Caco-2 (cell line): ENCODE results near the gene CBFB. TPM values are rescaled to one million over a fixed set of nuclear protein-coding genes. Genes with fewer than 3 reads are reported as not detected.

Experiments used
- BruUV-seq: library from RNA; stranded (reverse); fragments of 400-500 nt; replicated peaks from 2 replicates; lab custom pipeline; 2021; lab: Mats Ljungman, UMichigan
- CTCF ChIA-PET: fragments of 300-600 bp; sonication (Branson Sonifier 250); formaldehyde crosslinking; loops from one replicate; lab custom pipeline; 2022; ENCODE audit warnings: antibody characterized with exemption; lab: Charles Lee
- POLR2A ChIA-PET: fragments of 300-600 bp; sonication (Branson Sonifier 250); formaldehyde crosslinking; loops from one replicate; lab custom pipeline; 2022; ENCODE audit warnings: antibody characterized with exemption; lab: Charles Lee
- DNase-seq, 2 experiments: peaks; one replicate each; pipeline versions ENCODE4 v3.0.0 to v3.0.0-alpha.2; 2020 to 2022
- H3K27me3 ChIP-seq: replicated peaks from 2 replicates; pipeline ENCODE4 v1.6.0; 2011; ENCODE audit warnings: low read length; ENCODE audit not compliant: control insufficient read depth, insufficient read depth
- H3K36me3 ChIP-seq: 2 replicates; pipeline ENCODE4 v1.5.1; 2011; ENCODE audit warnings: low read length; ENCODE audit not compliant: control insufficient read depth, insufficient read depth
- H3K4me1 ChIP-seq: fragments of 250-450 bp; sonication (Bioruptor Pico); 2 replicates; pipeline ENCODE4 v1.5.1; 2020; ENCODE audit warnings: mild to moderate bottlenecking
- H3K4me3 ChIP-seq: 2 replicates; pipeline ENCODE4 v1.5.1; 2011; ENCODE audit warnings: low read depth, mild to moderate bottlenecking, control low read depth, low read length
- H3K9me3 ChIP-seq: fragments of 250-450 bp; sonication (Bioruptor Pico); 2 replicates; pipeline ENCODE4 v1.5.1; 2020; ENCODE audit warnings: mild to moderate bottlenecking, moderate library complexity
- H3K27ac Mint-ChIP-seq: one replicate; pipeline ENCODE4 v1.8.0; 2022; ENCODE audit warnings: mixed read lengths; ENCODE audit not compliant: unreplicated experiment
- H3K27me3 Mint-ChIP-seq: one replicate; pipeline ENCODE4 v1.8.0; 2022; ENCODE audit warnings: mixed read lengths; ENCODE audit not compliant: insufficient read depth, unreplicated experiment
- H3K36me3 Mint-ChIP-seq: one replicate; pipeline ENCODE4 v1.8.0; 2022; ENCODE audit warnings: mild to moderate bottlenecking, mixed read lengths; ENCODE audit not compliant: insufficient read depth, unreplicated experiment
- H3K4me1 Mint-ChIP-seq: one replicate; pipeline ENCODE4 v1.8.0; 2022; ENCODE audit warnings: low read depth, mixed read lengths; ENCODE audit not compliant: unreplicated experiment
- H3K4me3 Mint-ChIP-seq: one replicate; pipeline ENCODE4 v1.8.0; 2022; ENCODE audit warnings: mild to moderate bottlenecking, moderate library complexity, mixed read lengths; ENCODE audit not compliant: unreplicated experiment
- H3K9me3 Mint-ChIP-seq: one replicate; pipeline ENCODE4 v1.8.0; 2022; ENCODE audit warnings: mixed read lengths; ENCODE audit not compliant: unreplicated experiment
- CTCF ChIP-seq, 2 experiments: fragments of 200-600 bp in 1 of 2; IDR thresholded peaks; 1 replicate in 1 of 2; 2 replicates in 1 of 2; pipeline versions ENCODE4 v1.5.1 to v1.8.0; 2011 to 2022; ENCODE audit warnings: antibody characterized with exemption in 1 of 2, control low read depth in 1 of 2, inconsistent platforms in 1 of 2, low read depth in 1 of 2, low read length in 1 of 2, mild to moderate bottlenecking in 1 of 2, moderate library complexity in 1 of 2; ENCODE audit not compliant: insufficient read depth in 1 of 2, severe bottlenecking in 1 of 2, unreplicated experiment in 1 of 2
- intact Hi-C: fragments of 100-400 bp; cut with micrococcal nuclease; formaldehyde crosslinking; loops from one replicate; pipeline ENCODE4 v1.10.0; 2022; ENCODE audit not compliant: unreplicated experiment
- total RNA-seq: library from RNA; stranded (reverse); gene quantifications from 2 replicates; pipeline ENCODE4 v1.2.3, GENCODE V29; 2022

The CBFB gene
- total RNA-seq, 1 experiment from 2014 or later = 102 TPM

GRCh38 chr16:67050796-67051195, 21.8 kb downstream of the CBFB start:
- no peaks in the 10 kb centered on the region for H3K27me3 Mint-ChIP-seq
- Histone ChIP-seq H3K9me3 (no peaks in the 10 kb centered on the region), H3K4me3 (no peak overlapping the region), H3K4me1 (no peaks in the 10 kb centered on the region), H3K27me3 (no peaks in the 10 kb centered on the region), H3K36me3 (no peaks in the 10 kb centered on the region; the same call in 1 of the 2 replicates)
- H3K27ac Mint-ChIP-seq = no peak overlapping the region
- intact Hi-C loops = no loop called here
- H3K36me3 Mint-ChIP-seq = peaks cover 22% of the 10 kb centered on the region
- DNase-seq = no peak
- BruUV-seq = no TSS peak
- peaks cover 9% of the 10 kb centered on the region for H3K4me1 Mint-ChIP-seq
- TF ChIP-seq CTCF (IDR thresholded peaks at IDR 0.05; ENCODE audit: insufficient read depth in 1 of 2, low read depth in 1 of 2, low read length in 1 of 2, severe bottlenecking in 1 of 2, unreplicated experiment in 1 of 2) = no peak
- H3K4me3 Mint-ChIP-seq = no peak overlapping the region
- ChIA-PET POLR2A (no interaction called here), CTCF (no interaction called here)
- no peaks in the 10 kb centered on the region for H3K9me3 Mint-ChIP-seq

GRCh38 chr16:67052399-67052798, 23.4 kb downstream of the CBFB start:
- ChIA-PET CTCF (no interaction called here), POLR2A (no interaction called here)
- intact Hi-C loops = no loop called here
- Mint-ChIP-seq H3K4me1 (peaks cover 16% of the 10 kb centered on the region), H3K27me3 (no peaks in the 10 kb centered on the region), H3K36me3 (peaks cover 17% of the 10 kb centered on the region), H3K4me3 (no peak overlapping the region), H3K27ac (no peak overlapping the region), H3K9me3 (no peaks in the 10 kb centered on the region)
- Histone ChIP-seq H3K4me3 (no peak overlapping the region), H3K9me3 (no peaks in the 10 kb centered on the region), H3K4me1 (no peaks in the 10 kb centered on the region), H3K36me3 (no peaks in the 10 kb centered on the region; the same call in 1 of the 2 replicates), H3K27me3 (no peaks in the 10 kb centered on the region)
- no peak for DNase-seq
- TF ChIP-seq CTCF (IDR thresholded peaks at IDR 0.05; ENCODE audit: insufficient read depth in 1 of 2, low read depth in 1 of 2, low read length in 1 of 2, severe bottlenecking in 1 of 2, unreplicated experiment in 1 of 2) = no peak
- no TSS peak for BruUV-seq

GRCh38 chr16:67053767-67054334, 24.9 kb downstream of the CBFB start:
- intact Hi-C loops = no loop called here
- H3K9me3 ChIP-seq = no peaks in the 10 kb centered on the region
- H3K27me3 ChIP-seq = no peaks in the 10 kb centered on the region
- Mint-ChIP-seq H3K27ac (no peak overlapping the region), H3K9me3 (no peaks in the 10 kb centered on the region), H3K36me3 (peaks cover 17% of the 10 kb centered on the region), H3K27me3 (no peaks in the 10 kb centered on the region), H3K4me1 (peaks cover 16% of the 10 kb centered on the region), H3K4me3 (no peak overlapping the region)
- ChIA-PET POLR2A (no interaction called here), CTCF (interaction anchor here (0.6 to 1.1 kb wide), 2 partner anchors 36 to 93 kb away, joined by 4 to 6 read pairs; partner anchors contain the start of gene CES3)
- no peak for DNase-seq
- H3K4me3 ChIP-seq = no peak overlapping the region
- TF ChIP-seq CTCF (IDR thresholded peaks at IDR 0.05; ENCODE audit: insufficient read depth in 1 of 2, low read depth in 1 of 2, low read length in 1 of 2, severe bottlenecking in 1 of 2, unreplicated experiment in 1 of 2) = no peak
- no TSS peak for BruUV-seq
- H3K4me1 ChIP-seq = no peaks in the 10 kb centered on the region
- H3K36me3 ChIP-seq = no peaks in the 10 kb centered on the region; the same call in 1 of the 2 replicates
